Measurements from ENCODE around the gene ADM2. TPM values are rescaled to one million over a fixed set of nuclear protein-coding genes. Genes with fewer than 3 reads are reported as not detected.

Gene ADM2
- total and polyA plus RNA-seq, 2 donors (not counting 1 experiment from before 2014, with no cell fraction given): 0.73 to 5.8 TPM

GRCh38 chr22:50516068-50516467, 34.7 kb downstream of the ADM2 start:
- no peak for TF ChIP-seq EZH2 (IDR thresholded peaks at IDR 0.05; ENCODE audit: low read length, missing control alignments)
- TF ChIP-seq CTCF (conservative IDR thresholded peaks at IDR 0.05 in 1 of 2, IDR thresholded peaks at IDR 0.05 in 1 of 2; ENCODE audit: low read depth in 1 of 2, low read length in 2 of 2): no peak
- no peak overlapping the region for H2AFZ ChIP-seq (ENCODE audit: low read length)
- DNase-seq (ENCODE audit: low read depth in 2 of 2): no peak
- H3K27ac ChIP-seq (ENCODE audit: insufficient read depth, low read length): no peak overlapping the region
- no peaks in the 10 kb centered on the region for H3K27me3 ChIP-seq (ENCODE audit: control insufficient read depth, insufficient read depth, low read length)
- H3K9me3 ChIP-seq (ENCODE audit: control insufficient read depth, insufficient read depth, low read depth, low read length): no peaks in the 10 kb centered on the region
- H3K36me3 ChIP-seq (ENCODE audit: control insufficient read depth, insufficient read depth, low read length): peaks cover 7% of the 10 kb centered on the region
- peaks cover 31% of the 10 kb centered on the region for H3K79me2 ChIP-seq (ENCODE audit: control insufficient read depth, insufficient read depth, low read length)
- no peaks in the 10 kb centered on the region for H3K4me1 ChIP-seq (ENCODE audit: control insufficient read depth, extremely low read depth, insufficient read depth, low read length)
- H3K4me3 ChIP-seq (replicated peaks in 1 of 4; ENCODE audit: control extremely low read depth in 1 of 4, insufficient read depth in 1 of 4, low read depth in 3 of 4, low read length in 4 of 4): no peak overlapping the region
- no peaks in the 10 kb centered on the region for H4K20me1 ChIP-seq (ENCODE audit: control insufficient read depth, extremely low read depth, insufficient read depth, low read length)
- no peak overlapping the region for H3K9ac ChIP-seq (ENCODE audit: insufficient read depth, low read length)
- H3K4me2 ChIP-seq (ENCODE audit: extremely low read depth, insufficient read depth, low read length): no peak overlapping the region

GRCh38 chr22:50516891-50517290, 35.5 kb downstream of the ADM2 start:
- H3K4me3 ChIP-seq (replicated peaks in 1 of 4; ENCODE audit: control extremely low read depth in 1 of 4, insufficient read depth in 1 of 4, low read depth in 3 of 4, low read length in 4 of 4): no peak overlapping the region
- H3K27ac ChIP-seq (ENCODE audit: insufficient read depth, low read length): no peak overlapping the region
- no peaks in the 10 kb centered on the region for H4K20me1 ChIP-seq (ENCODE audit: control insufficient read depth, extremely low read depth, insufficient read depth, low read length)
- no peaks in the 10 kb centered on the region for H3K27me3 ChIP-seq (ENCODE audit: control insufficient read depth, insufficient read depth, low read length)
- TF ChIP-seq EZH2 (IDR thresholded peaks at IDR 0.05; ENCODE audit: low read length, missing control alignments): no peak
- peaks cover 30% of the 10 kb centered on the region for H3K79me2 ChIP-seq (ENCODE audit: control insufficient read depth, insufficient read depth, low read length)
- no peaks in the 10 kb centered on the region for H3K4me1 ChIP-seq (ENCODE audit: control insufficient read depth, extremely low read depth, insufficient read depth, low read length)
- no peak overlapping the region for H3K9ac ChIP-seq (ENCODE audit: insufficient read depth, low read length)
- no peak overlapping the region for H2AFZ ChIP-seq (ENCODE audit: low read length)
- H3K36me3 ChIP-seq (ENCODE audit: control insufficient read depth, insufficient read depth, low read length): peaks cover 12% of the 10 kb centered on the region
- no peak for DNase-seq (ENCODE audit: low read depth in 2 of 2)
- H3K9me3 ChIP-seq (ENCODE audit: control insufficient read depth, insufficient read depth, low read depth, low read length): no peaks in the 10 kb centered on the region
- no peak overlapping the region for H3K4me2 ChIP-seq (ENCODE audit: extremely low read depth, insufficient read depth, low read length)

- Histone ChIP-seq H3K4me1 (ENCODE audit: control insufficient read depth, extremely low read depth, insufficient read depth, low read length) (no peaks in the 10 kb centered on the region), H3K4me2 (ENCODE audit: extremely low read depth, insufficient read depth, low read length) (no peak overlapping the region), H3K9ac (ENCODE audit: insufficient read depth, low read length) (no peak overlapping the region), H3K4me3 (replicated peaks in 1 of 4; ENCODE audit: control extremely low read depth in 1 of 4, insufficient read depth in 1 of 4, low read depth in 3 of 4, low read length in 4 of 4) (no peak overlapping the region), H3K79me2 (ENCODE audit: control insufficient read depth, insufficient read depth, low read length) (peaks cover 23% of the 10 kb centered on the region), H3K36me3 (ENCODE audit: control insufficient read depth, insufficient read depth, low read length) (peaks cover 14% of the 10 kb centered on the region), H4K20me1 (ENCODE audit: control insufficient read depth, extremely low read depth, insufficient read depth, low read length) (no peaks in the 10 kb centered on the region), H3K27me3 (ENCODE audit: control insufficient read depth, insufficient read depth, low read length) (no peaks in the 10 kb centered on the region), H2AFZ (ENCODE audit: low read length) (no peak overlapping the region), H3K27ac (ENCODE audit: insufficient read depth, low read length) (no peak overlapping the region), H3K9me3 (ENCODE audit: control insufficient read depth, insufficient read depth, low read depth, low read length) (no peaks in the 10 kb centered on the region)
- no peak for DNase-seq (ENCODE audit: low read depth in 2 of 2)
- no peak for TF ChIP-seq CTCF (conservative IDR thresholded peaks at IDR 0.05 in 1 of 2, IDR thresholded peaks at IDR 0.05 in 1 of 2; ENCODE audit: low read depth in 1 of 2, low read length in 2 of 2)
- no peak for TF ChIP-seq EZH2 (IDR thresholded peaks at IDR 0.05; ENCODE audit: low read length, missing control alignments)
These were observed 36.3 kb downstream of the ADM2 start for GRCh38 chr22:50517495-50518260.

Data from fibroblast of lung (primary cell).